ENCODE data around the gene POTEG.
"Not testable (repeated sequence)": the region's sequence is repeated elsewhere in the genome, so short reads cannot be mapped to it uniquely, and the experiment has no call there.

Gene POTEG

DNA sequence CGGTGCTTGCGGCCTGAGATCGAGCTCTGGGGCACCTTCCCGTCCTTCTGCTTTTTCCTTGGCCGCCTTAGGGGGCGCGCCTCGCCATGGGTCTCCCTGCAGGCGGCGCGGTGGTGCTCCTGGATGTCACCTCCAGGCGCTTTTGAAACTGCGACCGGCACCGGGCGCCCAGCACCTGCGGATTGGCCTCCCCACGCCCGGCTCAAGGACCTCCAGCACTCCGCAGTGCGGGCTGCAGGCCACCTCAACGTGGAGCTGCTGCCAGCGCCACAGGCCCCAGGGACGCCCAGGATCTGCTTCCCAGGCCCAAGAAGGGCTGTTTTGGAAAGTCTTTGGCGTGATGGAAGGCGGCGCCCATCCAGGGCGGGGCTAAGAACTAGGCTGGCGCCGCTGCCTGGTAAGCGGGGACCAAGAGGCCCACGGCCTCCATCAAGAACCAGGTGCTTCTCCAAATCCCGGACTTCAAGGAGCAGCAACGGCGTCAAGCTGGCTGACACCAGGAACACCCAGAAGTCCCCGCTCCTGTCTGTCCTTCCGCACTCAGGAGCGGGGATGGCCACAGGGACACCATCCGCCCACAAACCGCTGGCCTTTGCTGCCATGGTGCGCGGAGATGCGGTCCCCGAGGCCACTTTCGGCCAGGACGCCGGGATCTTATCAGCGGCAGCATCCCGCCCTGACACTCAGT lies 61.2 kb downstream of the POTEG start:
- not testable (repeated sequence) for DNase-seq

DNA sequence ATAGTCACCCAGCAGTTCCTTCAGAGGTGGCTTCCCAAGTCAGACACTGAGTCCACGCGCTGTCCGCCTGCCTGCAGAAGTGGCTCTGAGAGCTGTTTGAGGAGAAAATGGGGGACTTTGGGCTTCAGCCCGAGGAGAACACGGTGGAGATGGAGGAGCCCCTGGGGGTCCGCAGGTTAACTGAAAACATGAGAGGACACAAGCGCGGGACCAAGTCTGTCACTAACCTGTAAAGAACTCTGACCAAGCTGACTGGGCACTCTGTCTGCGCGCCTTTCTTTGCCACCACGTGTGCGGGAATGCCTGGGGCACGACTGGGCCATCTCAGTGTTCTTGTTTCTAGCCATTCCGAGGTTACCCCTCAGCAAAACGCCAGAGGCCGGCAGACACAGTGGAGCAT lies 62.4 kb downstream of the POTEG start:
- DNase-seq, result not testable (repeated sequence)

DNA sequence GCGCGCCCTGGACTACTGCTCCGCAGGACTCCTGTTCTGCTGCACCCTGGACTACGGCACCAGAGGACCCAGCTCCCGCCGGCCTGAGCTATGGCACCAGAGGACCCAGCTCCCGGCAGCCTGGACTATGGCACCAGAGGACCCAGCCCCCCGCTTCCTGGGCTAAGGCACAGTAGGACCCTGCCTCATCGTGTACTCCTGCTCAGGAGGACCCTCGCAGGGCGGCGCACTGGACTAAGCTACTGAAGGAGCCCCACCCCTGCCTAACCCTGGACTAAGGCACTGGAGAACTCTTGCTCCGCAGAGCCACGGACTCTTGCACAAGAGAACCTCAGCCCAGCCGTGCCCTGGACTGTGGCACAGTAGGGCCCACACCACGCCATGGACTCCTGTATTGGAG lies 71.3 kb downstream of the POTEG start:
- DNase-seq, result not testable (repeated sequence)

DNA sequence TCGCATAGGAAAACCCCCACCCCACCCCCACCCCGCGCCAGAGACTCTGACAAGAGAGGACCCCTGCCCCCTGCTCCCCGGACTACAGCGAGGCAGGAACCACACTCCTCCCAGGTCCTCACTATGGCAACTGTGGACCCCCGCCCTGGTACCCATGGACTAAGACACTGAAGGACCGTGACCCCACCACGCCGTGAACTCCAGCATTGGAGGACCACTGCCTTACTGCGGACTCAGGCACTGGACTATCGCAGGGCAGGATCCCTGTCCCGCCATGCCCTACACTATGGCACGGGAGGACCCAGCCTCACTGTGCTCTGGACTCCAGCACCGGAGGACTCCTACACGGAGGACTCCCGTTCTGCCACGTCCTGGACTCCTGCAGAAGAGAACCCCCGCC lies 71.8 kb downstream of the POTEG start:
- not testable (repeated sequence) for DNase-seq

DNA sequence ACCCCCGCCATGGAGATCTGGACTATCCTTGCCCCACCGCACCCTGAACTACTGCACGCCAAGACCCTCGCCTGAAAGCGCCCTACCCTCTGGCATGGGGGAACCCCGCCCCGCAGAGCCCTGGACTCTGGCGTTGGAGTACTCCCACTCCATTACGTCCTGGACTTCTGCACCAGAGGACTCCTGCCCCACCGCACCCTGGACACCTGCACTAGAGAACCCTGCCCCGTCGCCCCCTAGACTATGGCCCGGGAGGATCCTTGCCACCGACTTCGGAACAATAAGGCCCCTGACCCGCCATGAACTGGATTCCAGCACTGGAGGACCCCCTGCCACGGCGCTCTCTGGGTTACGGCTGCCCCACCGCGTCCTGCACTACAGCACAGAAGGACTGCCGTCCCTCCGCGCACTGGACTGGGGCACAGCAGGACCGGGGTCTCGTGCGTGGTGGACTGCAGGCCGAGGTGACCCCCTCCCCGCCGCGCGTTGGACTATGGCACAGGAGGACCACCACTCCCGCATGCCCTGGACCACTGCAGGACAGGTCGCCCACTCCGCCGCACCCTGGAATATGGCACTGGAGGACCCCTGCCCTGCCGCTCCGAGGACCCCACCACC lies 72.4 kb downstream of the POTEG start:
- DNase-seq, result not testable (repeated sequence)

DNA sequence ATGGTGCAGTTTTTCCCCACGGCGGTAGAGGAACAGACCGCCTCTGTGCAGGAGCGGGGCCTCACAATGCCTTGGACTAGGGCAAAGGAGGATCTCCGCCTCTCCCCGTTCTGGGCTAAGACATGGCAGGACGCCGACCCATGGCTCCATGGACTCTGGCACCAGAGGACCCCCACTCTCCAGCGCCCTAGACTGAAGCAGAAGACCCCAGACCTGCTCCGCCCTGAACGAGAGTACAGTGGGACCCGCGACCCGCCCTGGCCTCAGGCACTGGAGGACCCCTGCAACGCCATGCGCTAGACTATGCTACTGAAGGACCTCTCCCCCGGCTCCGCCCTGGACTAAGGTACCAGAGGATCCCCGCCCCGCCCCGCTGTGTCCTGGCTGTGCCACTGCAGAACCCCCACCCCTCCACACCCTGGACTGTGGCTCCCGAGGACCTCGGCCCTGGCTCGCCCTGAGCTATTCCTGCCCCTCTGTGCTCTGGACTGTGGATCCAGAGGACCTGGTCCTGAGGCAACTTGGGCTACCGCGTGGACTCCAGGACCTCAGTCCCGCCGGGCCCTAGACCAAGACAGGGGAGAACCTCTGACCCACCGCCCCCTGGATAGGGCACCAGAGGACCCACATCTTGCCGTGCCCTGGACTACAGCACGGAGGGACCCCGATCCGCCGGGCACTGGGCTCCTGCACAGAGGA lies 73.1 kb downstream of the POTEG start:
- not testable (repeated sequence) for DNase-seq

Measured in stimulated activated CD4-positive, alpha-beta T cell treated with anti-CD3 and anti-CD28 coated beads, Interleukin-15, amount 100 ng/mL, for 24 hours (primary cell).